ENCODE results near the gene KLRK1.

KLRK1 gene

DNA sequence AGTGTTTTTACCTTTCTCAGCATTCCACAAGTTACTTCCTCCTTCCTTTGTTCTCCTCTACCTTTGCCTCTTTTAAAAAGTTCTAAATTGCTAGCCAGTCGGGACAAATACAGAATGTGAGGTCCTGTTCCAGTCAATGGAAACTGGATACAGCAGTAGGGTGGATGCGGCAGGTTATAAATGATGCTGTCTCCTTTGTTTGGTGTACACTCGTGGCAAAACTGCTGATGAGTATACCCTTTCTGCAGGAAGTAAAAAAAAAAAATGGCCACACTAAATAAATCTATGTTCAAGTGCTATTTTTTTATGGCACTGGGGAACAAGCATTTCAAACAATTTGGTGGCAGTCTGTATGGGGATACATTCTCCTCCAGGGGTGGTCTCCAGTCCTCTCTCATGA lies 27.5 kb downstream of the KLRK1 start:
- Histone ChIP-seq H2AFZ (peak overlapping the region; percentile 98), H3K27ac (peak overlapping the region; percentile 92), H3K36me3 (ENCODE audit: control insufficient read depth, insufficient read depth, low read length) (no peaks in the 10 kb centered on the region), H3K4me2 (ENCODE audit: low read length) (no peak overlapping the region), H3K9ac (no peak overlapping the region), H3K79me2 (no peaks in the 10 kb centered on the region), H3K27me3 (ENCODE audit: control insufficient read depth, insufficient read depth, low read length) (no peaks in the 10 kb centered on the region), H3K9me3 (ENCODE audit: control insufficient read depth, low read length) (no peaks in the 10 kb centered on the region), H3K4me3 (ENCODE audit: low read depth, low read length) (no peak overlapping the region), H3K4me1 (peaks cover 22% of the 10 kb centered on the region)
- TF ChIP-seq, protein P1, sequence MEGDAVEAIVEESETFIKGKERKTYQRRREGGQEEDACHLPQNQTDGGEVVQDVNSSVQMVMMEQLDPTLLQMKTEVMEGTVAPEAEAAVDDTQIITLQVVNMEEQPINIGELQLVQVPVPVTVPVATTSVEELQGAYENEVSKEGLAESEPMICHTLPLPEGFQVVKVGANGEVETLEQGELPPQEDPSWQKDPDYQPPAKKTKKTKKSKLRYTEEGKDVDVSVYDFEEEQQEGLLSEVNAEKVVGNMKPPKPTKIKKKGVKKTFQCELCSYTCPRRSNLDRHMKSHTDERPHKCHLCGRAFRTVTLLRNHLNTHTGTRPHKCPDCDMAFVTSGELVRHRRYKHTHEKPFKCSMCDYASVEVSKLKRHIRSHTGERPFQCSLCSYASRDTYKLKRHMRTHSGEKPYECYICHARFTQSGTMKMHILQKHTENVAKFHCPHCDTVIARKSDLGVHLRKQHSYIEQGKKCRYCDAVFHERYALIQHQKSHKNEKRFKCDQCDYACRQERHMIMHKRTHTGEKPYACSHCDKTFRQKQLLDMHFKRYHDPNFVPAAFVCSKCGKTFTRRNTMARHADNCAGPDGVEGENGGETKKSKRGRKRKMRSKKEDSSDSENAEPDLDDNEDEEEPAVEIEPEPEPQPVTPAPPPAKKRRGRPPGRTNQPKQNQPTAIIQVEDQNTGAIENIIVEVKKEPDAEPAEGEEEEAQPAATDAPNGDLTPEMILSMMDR (IDR thresholded peaks at IDR 0.05): no peak

DNA sequence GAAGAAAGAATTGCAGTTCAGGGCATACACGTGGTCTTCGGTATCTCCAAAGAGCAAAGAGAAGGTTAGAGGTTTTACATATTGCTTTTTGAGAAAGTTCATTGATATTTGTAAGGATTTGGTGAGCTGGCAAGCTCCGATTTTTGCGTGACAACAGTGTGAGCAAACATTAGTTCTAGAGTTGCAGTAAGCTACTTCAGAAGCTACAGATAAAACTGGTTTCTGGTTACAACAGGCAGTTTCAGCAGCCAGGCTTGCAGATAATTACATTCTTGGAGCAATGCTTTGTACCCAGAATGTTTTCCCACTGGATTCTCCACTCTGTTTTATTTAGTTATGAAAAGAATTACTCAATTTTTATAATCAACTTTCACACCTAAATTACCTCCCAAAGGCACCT lies 28.2 kb downstream of the KLRK1 start:
- Histone ChIP-seq H3K36me3 (ENCODE audit: control insufficient read depth, insufficient read depth, low read length) (no peaks in the 10 kb centered on the region), H3K9ac (no peak overlapping the region), H3K27ac (no peak overlapping the region), H3K9me3 (ENCODE audit: control insufficient read depth, low read length) (no peaks in the 10 kb centered on the region), H3K79me2 (no peaks in the 10 kb centered on the region), H3K4me3 (ENCODE audit: low read depth, low read length) (no peak overlapping the region), H3K4me2 (ENCODE audit: low read length) (no peak overlapping the region), H2AFZ (peak overlapping the region; percentile 13), H3K4me1 (peaks cover 16% of the 10 kb centered on the region), H3K27me3 (ENCODE audit: control insufficient read depth, insufficient read depth, low read length) (no peaks in the 10 kb centered on the region)
- TF ChIP-seq, protein P1 (IDR thresholded peaks at IDR 0.05): no peak

DNA sequence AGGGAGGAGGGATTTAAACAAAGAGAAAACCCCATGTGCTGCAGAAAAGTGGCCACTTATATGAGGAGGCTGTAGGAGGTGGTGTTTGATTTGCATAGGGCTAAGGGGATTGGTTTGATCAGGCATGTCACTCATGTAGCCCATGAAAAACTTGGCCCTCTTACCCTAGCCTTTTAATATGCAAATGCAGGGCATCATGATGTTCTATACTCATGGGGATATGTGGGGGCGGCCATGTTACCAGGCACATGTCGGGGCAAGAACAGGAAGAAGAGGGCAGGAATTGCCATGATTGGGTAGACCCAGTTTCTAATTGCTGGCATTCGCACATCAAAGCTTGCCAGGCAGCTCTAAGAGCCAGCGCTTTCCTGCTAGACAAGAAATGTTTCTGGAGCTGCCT lies 28.8 kb downstream of the KLRK1 start:
- Histone ChIP-seq H3K36me3 (ENCODE audit: control insufficient read depth, insufficient read depth, low read length) (no peaks in the 10 kb centered on the region), H2AFZ (peak overlapping the region; percentile 5), H3K9ac (no peak overlapping the region), H3K27me3 (ENCODE audit: control insufficient read depth, insufficient read depth, low read length) (no peaks in the 10 kb centered on the region), H3K79me2 (no peaks in the 10 kb centered on the region), H3K4me2 (ENCODE audit: low read length) (no peak overlapping the region), H3K4me1 (peaks cover 11% of the 10 kb centered on the region), H3K4me3 (ENCODE audit: low read depth, low read length) (no peak overlapping the region), H3K9me3 (ENCODE audit: control insufficient read depth, low read length) (no peaks in the 10 kb centered on the region), H3K27ac (no peak overlapping the region)
- TF ChIP-seq, protein P1 (IDR thresholded peaks at IDR 0.05): no peak

DNA sequence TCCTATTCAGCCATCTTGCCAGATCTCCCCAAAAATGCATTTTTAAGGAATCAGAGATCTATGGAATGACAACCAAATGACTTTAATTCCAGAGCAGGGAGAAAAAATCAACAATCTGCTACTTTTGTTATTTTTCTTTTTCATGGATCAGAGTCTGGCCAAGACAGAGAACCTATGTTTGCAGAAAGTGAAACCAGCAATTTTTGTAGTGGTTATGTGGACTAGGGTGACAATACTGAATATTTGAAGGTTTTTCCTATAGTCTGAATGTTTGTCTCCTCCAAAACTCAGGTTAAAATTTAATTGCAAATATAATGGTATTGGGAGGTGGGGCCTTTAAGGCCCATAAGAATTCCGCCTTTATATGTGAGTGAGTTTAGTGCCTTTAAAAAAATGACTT lies 30.9 kb downstream of the KLRK1 start:
- Histone ChIP-seq H3K9me3 (ENCODE audit: control insufficient read depth, low read length) (no peaks in the 10 kb centered on the region), H3K79me2 (no peaks in the 10 kb centered on the region), H3K36me3 (ENCODE audit: control insufficient read depth, insufficient read depth, low read length) (no peaks in the 10 kb centered on the region), H3K4me2 (ENCODE audit: low read length) (no peak overlapping the region), H3K4me1 (peaks cover 8% of the 10 kb centered on the region), H3K27me3 (ENCODE audit: control insufficient read depth, insufficient read depth, low read length) (no peaks in the 10 kb centered on the region), H3K4me3 (ENCODE audit: low read depth, low read length) (no peak overlapping the region), H2AFZ (no peak overlapping the region), H3K9ac (no peak overlapping the region), H3K27ac (no peak overlapping the region)
- TF ChIP-seq, protein P1 (IDR thresholded peaks at IDR 0.05): no peak

DNA sequence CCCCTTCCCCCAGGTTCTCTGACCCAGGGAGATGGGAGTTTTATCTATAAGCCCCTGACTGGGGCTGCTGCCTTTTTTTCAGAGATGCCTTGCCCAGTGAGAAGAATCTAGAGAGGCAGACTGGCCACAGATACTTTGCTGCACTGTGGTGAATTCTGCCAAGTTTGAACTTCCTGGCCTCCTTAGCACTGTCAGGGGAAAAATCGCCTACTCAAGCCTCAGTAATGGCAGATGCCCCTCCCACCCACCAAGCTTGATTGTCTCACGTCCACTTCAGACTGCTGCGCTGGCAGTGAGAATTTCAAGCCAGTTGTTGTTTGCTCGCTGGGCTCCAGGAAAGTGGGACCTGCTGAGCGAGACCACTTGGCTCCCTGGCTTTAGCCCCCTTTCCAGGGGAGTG lies 31.7 kb downstream of the KLRK1 start:
- no peak overlapping the region for H2AFZ ChIP-seq
- TF ChIP-seq, protein P1 (IDR thresholded peaks at IDR 0.05): no peak

More for the DNA sequence above, 31.7 kb downstream of the KLRK1 start:
- no peaks in the 10 kb centered on the region for H3K27me3 ChIP-seq (ENCODE audit: control insufficient read depth, insufficient read depth, low read length)
- H3K27ac ChIP-seq: no peak overlapping the region
- H3K4me2 ChIP-seq (ENCODE audit: low read length): no peak overlapping the region
- H3K36me3 ChIP-seq (ENCODE audit: control insufficient read depth, insufficient read depth, low read length): no peaks in the 10 kb centered on the region
- no peak overlapping the region for H3K9ac ChIP-seq
- no peak overlapping the region for H3K4me3 ChIP-seq (ENCODE audit: low read depth, low read length)
- H3K79me2 ChIP-seq: no peaks in the 10 kb centered on the region
- peaks cover 4% of the 10 kb centered on the region for H3K4me1 ChIP-seq
- no peaks in the 10 kb centered on the region for H3K9me3 ChIP-seq (ENCODE audit: control insufficient read depth, low read length)

Data from parathyroid adenoma (tissue), 2 donors.